Measurements from ENCODE around the gene LYL1.

Gene LYL1

GRCh38 chr19:13094106-13094504 lies 8.6 kb downstream of the LYL1 start:
- Histone ChIP-seq H3K9ac (ENCODE audit: low read length) (no peak overlapping the region), H3K4me1 (ENCODE audit: insufficient read depth, low read length) (peaks cover 62% of the 10 kb centered on the region), H3K27me3 (ENCODE audit: control insufficient read depth in 1 of 2, insufficient read depth in 2 of 2, low read length in 2 of 2) (no peaks in the 10 kb centered on the region), H3K9me3 (ENCODE audit: low read length) (no peaks in the 10 kb centered on the region), H3K27ac (ENCODE audit: low read depth, low read length) (peak overlapping the region; percentile 24), H3K36me3 (ENCODE audit: insufficient read depth, low read length) (peaks cover 26% of the 10 kb centered on the region), H3K4me3 (ENCODE audit: low read depth in 1 of 2, low read length in 2 of 2) (no peak overlapping the region)

GRCh38 chr19:13093407-13094105 lies 9.1 kb downstream of the LYL1 start:
- Histone ChIP-seq H3K9me3 (ENCODE audit: low read length) (no peaks in the 10 kb centered on the region), H3K9ac (ENCODE audit: low read length) (no peak overlapping the region), H3K27ac (ENCODE audit: low read depth, low read length) (peak overlapping the region; percentile 24), H3K36me3 (ENCODE audit: insufficient read depth, low read length) (peaks cover 28% of the 10 kb centered on the region), H3K4me3 (ENCODE audit: low read depth in 1 of 2, low read length in 2 of 2) (no peak overlapping the region), H3K27me3 (ENCODE audit: control insufficient read depth in 1 of 2, insufficient read depth in 2 of 2, low read length in 2 of 2) (no peaks in the 10 kb centered on the region), H3K4me1 (ENCODE audit: insufficient read depth, low read length) (peaks cover 59% of the 10 kb centered on the region)

GRCh38 chr19:13092606-13093235 lies 9.9 kb downstream of the LYL1 start:
- Histone ChIP-seq H3K4me1 (ENCODE audit: insufficient read depth, low read length) (peaks cover 59% of the 10 kb centered on the region), H3K9ac (ENCODE audit: low read length) (peak overlapping the region; percentile 44), H3K9me3 (ENCODE audit: low read length) (no peaks in the 10 kb centered on the region), H3K4me3 (ENCODE audit: low read depth in 1 of 2, low read length in 2 of 2) (peak overlapping the region in 1 of 2 donors; percentile 22), H3K27me3 (ENCODE audit: control insufficient read depth in 1 of 2, insufficient read depth in 2 of 2, low read length in 2 of 2) (no peaks in the 10 kb centered on the region), H3K36me3 (ENCODE audit: insufficient read depth, low read length) (peaks cover 28% of the 10 kb centered on the region), H3K27ac (ENCODE audit: low read depth, low read length) (peak overlapping the region; percentile 90)

GRCh38 chr19:13092158-13092543 lies 10.5 kb downstream of the LYL1 start:
- no peaks in the 10 kb centered on the region for H3K9me3 ChIP-seq (ENCODE audit: low read length)
- peaks cover 31% of the 10 kb centered on the region for H3K36me3 ChIP-seq (ENCODE audit: insufficient read depth, low read length)
- peak overlapping the region; percentile 90 for H3K27ac ChIP-seq (ENCODE audit: low read depth, low read length)
- peaks cover 59% of the 10 kb centered on the region for H3K4me1 ChIP-seq (ENCODE audit: insufficient read depth, low read length)
- no peaks in the 10 kb centered on the region for H3K27me3 ChIP-seq (ENCODE audit: control insufficient read depth in 1 of 2, insufficient read depth in 2 of 2, low read length in 2 of 2)
- peak overlapping the region in 1 of 2 donors; percentile 22 for H3K4me3 ChIP-seq (ENCODE audit: low read depth in 1 of 2, low read length in 2 of 2)
- H3K9ac ChIP-seq (ENCODE audit: low read length) = peak overlapping the region; percentile 44

- Histone ChIP-seq H3K9ac (ENCODE audit: low read length) (peak overlapping the region; percentile 30), H3K4me3 (ENCODE audit: low read depth in 1 of 2, low read length in 2 of 2) (peak overlapping the region in 1 of 2 donors; percentile 22), H3K27ac (ENCODE audit: low read depth, low read length) (peak overlapping the region; percentile 90), H3K9me3 (ENCODE audit: low read length) (no peaks in the 10 kb centered on the region), H3K4me1 (ENCODE audit: insufficient read depth, low read length) (peaks cover 59% of the 10 kb centered on the region), H3K36me3 (ENCODE audit: insufficient read depth, low read length) (peaks cover 37% of the 10 kb centered on the region), H3K27me3 (ENCODE audit: control insufficient read depth in 1 of 2, insufficient read depth in 2 of 2, low read length in 2 of 2) (no peaks in the 10 kb centered on the region)
Observed at GRCh38 chr19:13091400-13092157, 11.1 kb downstream of the LYL1 start.

GRCh38 chr19:13090511-13091231 lies 12.0 kb downstream of the LYL1 start:
- peaks cover 66% of the 10 kb centered on the region for H3K4me1 ChIP-seq (ENCODE audit: insufficient read depth, low read length)

GRCh38 chr19:13089857-13090507 lies 12.7 kb downstream of the LYL1 start:
- Histone ChIP-seq H3K9me3 (ENCODE audit: low read length) (no peaks in the 10 kb centered on the region), H3K36me3 (ENCODE audit: insufficient read depth, low read length) (peaks cover 47% of the 10 kb centered on the region), H3K4me1 (ENCODE audit: insufficient read depth, low read length) (peaks cover 73% of the 10 kb centered on the region), H3K27me3 (ENCODE audit: control insufficient read depth in 1 of 2, insufficient read depth in 2 of 2, low read length in 2 of 2) (no peaks in the 10 kb centered on the region), H3K27ac (ENCODE audit: low read depth, low read length) (no peak overlapping the region), H3K4me3 (ENCODE audit: low read depth in 1 of 2, low read length in 2 of 2) (no peak overlapping the region), H3K9ac (ENCODE audit: low read length) (no peak overlapping the region)

More at GRCh38 chr19:13090511-13091231, 12.0 kb downstream of the LYL1 start:
- Histone ChIP-seq H3K9me3 (ENCODE audit: low read length) (no peaks in the 10 kb centered on the region), H3K27me3 (ENCODE audit: control insufficient read depth in 1 of 2, insufficient read depth in 2 of 2, low read length in 2 of 2) (no peaks in the 10 kb centered on the region), H3K27ac (ENCODE audit: low read depth, low read length) (peak overlapping the region; percentile 90), H3K36me3 (ENCODE audit: insufficient read depth, low read length) (peaks cover 41% of the 10 kb centered on the region), H3K9ac (ENCODE audit: low read length) (no peak overlapping the region), H3K4me3 (ENCODE audit: low read depth in 1 of 2, low read length in 2 of 2) (no peak overlapping the region)

GRCh38 chr19:13089139-13089856 lies 13.4 kb downstream of the LYL1 start:
- no peaks in the 10 kb centered on the region for H3K27me3 ChIP-seq (ENCODE audit: control insufficient read depth in 1 of 2, insufficient read depth in 2 of 2, low read length in 2 of 2)

GRCh38 chr19:13087795-13088537 lies 14.7 kb downstream of the LYL1 start:
- no peak overlapping the region for H3K27ac ChIP-seq (ENCODE audit: low read depth, low read length)
- H3K4me1 ChIP-seq (ENCODE audit: insufficient read depth, low read length) = peaks cover 56% of the 10 kb centered on the region
- no peak overlapping the region for H3K4me3 ChIP-seq (ENCODE audit: low read depth in 1 of 2, low read length in 2 of 2)

More at GRCh38 chr19:13089139-13089856, 13.4 kb downstream of the LYL1 start:
- H3K4me1 ChIP-seq (ENCODE audit: insufficient read depth, low read length) = peaks cover 67% of the 10 kb centered on the region
- no peak overlapping the region for H3K4me3 ChIP-seq (ENCODE audit: low read depth in 1 of 2, low read length in 2 of 2)
- no peak overlapping the region for H3K9ac ChIP-seq (ENCODE audit: low read length)
- no peaks in the 10 kb centered on the region for H3K9me3 ChIP-seq (ENCODE audit: low read length)
- H3K36me3 ChIP-seq (ENCODE audit: insufficient read depth, low read length) = peaks cover 47% of the 10 kb centered on the region
- peak overlapping the region; percentile 63 for H3K27ac ChIP-seq (ENCODE audit: low read depth, low read length)

GRCh38 chr19:13087295-13087694 lies 15.4 kb downstream of the LYL1 start:
- Histone ChIP-seq H3K4me3 (ENCODE audit: low read depth in 1 of 2, low read length in 2 of 2) (no peak overlapping the region), H3K9me3 (ENCODE audit: low read length) (no peaks in the 10 kb centered on the region), H3K36me3 (ENCODE audit: insufficient read depth, low read length) (peaks cover 50% of the 10 kb centered on the region), H3K4me1 (ENCODE audit: insufficient read depth, low read length) (peaks cover 56% of the 10 kb centered on the region), H3K9ac (ENCODE audit: low read length) (no peak overlapping the region), H3K27me3 (ENCODE audit: control insufficient read depth in 1 of 2, insufficient read depth in 2 of 2, low read length in 2 of 2) (no peaks in the 10 kb centered on the region), H3K27ac (ENCODE audit: low read depth, low read length) (no peak overlapping the region)

More at GRCh38 chr19:13087795-13088537, 14.7 kb downstream of the LYL1 start:
- Histone ChIP-seq H3K36me3 (ENCODE audit: insufficient read depth, low read length) (peaks cover 45% of the 10 kb centered on the region), H3K27me3 (ENCODE audit: control insufficient read depth in 1 of 2, insufficient read depth in 2 of 2, low read length in 2 of 2) (no peaks in the 10 kb centered on the region), H3K9me3 (ENCODE audit: low read length) (no peaks in the 10 kb centered on the region), H3K9ac (ENCODE audit: low read length) (no peak overlapping the region)

Data from muscle layer of colon (tissue), 2 donors.